GM13977 (cell line): ENCODE data around the gene CARM1.

ENCODE experiments used
- DNase-seq: peaks from one replicate; pipeline ENCODE4 v3.0.0; 2012; ENCODE audit warnings: low spot score
- in situ Hi-C: fragments of 300-500 bp; cut with MboI; formaldehyde crosslinking; loops from one replicate; pipeline ENCODE4 v1.12.0; 2022; ENCODE audit warnings: low sequenced_read_pairs, low pct_unique_long_range_greater_than_20kb, mixed read lengths, inconsistent platforms; ENCODE audit not compliant: unreplicated experiment
- TF ChIP-seq, protein P1 (sequence below): IDR thresholded peaks from 2 replicates; pipeline ENCODE4 v1.5.1; 2012; ENCODE audit warnings: mild to moderate bottlenecking, control low read depth; ENCODE audit not compliant: insufficient read depth; ENCODE audit errors: extremely low read depth, missing control alignments

The CARM1 gene

DNA sequence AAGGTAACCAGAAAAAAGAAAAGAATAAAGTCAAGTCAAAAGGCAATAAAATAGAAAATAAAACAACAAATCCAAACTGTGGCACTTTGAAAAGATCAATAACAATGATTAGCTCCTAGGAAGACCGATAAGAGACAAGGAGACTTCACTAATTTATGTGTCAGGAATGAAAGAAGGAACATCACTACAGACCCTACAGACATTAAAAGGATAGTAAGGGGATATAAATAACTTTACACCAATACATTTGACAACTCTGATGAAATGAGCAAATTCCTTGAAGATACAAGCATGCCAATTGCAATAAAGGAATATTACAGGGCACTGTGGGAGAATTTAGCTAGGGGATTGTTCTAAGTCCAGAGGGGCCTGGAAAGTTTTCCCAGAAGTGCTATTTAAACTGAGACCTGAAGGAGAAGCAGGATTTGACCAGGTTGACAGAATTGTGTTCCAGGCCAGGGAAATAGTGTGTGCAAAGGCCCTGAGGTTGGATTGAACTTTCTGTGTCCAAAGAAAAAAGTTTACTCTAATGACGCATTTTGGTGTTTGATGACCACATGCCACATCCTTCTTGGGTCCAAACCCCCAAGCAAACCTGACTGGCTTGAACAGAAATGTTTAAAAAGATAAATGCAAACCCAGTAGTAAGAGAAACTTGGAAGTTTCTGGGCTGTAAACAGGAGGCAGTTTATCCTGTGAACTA is 24.7 kb upstream of the CARM1 start:
- in situ Hi-C loops, result no loop called here
- no peak for DNase-seq

DNA sequence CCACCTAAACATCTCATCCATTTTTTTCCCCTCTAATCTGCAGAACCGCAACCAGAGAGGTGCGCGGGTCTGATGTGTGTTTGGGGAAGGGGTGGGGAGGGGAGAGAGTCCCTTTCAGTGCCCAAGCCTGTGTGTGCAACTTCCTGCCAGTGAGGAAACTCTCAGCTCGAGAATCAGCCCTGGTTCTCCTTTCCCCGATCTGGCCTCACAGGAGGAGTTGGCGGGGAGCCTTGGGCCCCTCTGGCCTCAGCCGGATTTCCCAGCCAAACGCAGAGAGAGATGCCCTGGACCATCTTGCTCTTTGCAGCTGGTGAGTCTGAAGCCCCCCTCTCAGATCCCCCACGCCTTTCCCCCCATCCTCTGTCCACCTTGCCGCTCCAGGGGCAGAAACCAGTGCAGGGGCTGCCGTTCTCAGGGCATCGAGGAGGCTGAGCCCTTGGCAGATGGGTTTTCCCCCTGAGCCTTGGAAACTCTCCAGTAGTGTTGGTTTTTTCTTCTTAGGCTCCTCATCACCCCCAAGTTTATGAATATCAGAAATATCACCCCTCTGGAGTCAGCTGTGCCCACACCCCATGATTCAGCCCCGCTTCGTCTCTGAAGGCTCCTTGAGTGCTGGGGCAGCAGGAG is 23.0 kb upstream of the CARM1 start, which contains the start of gene C19orf38:
TSS of gene C19orf38 (plus strand) at position 186 of the 627 bp plus-strand sequence. CDS start at position 280, 94 bp downstream.
- TF ChIP-seq, protein P1, sequence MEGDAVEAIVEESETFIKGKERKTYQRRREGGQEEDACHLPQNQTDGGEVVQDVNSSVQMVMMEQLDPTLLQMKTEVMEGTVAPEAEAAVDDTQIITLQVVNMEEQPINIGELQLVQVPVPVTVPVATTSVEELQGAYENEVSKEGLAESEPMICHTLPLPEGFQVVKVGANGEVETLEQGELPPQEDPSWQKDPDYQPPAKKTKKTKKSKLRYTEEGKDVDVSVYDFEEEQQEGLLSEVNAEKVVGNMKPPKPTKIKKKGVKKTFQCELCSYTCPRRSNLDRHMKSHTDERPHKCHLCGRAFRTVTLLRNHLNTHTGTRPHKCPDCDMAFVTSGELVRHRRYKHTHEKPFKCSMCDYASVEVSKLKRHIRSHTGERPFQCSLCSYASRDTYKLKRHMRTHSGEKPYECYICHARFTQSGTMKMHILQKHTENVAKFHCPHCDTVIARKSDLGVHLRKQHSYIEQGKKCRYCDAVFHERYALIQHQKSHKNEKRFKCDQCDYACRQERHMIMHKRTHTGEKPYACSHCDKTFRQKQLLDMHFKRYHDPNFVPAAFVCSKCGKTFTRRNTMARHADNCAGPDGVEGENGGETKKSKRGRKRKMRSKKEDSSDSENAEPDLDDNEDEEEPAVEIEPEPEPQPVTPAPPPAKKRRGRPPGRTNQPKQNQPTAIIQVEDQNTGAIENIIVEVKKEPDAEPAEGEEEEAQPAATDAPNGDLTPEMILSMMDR, result no peak
- DNase-seq, result peak; percentile 52
- in situ Hi-C loops, result no loop called here

More for the DNA sequence above, 24.7 kb upstream of the CARM1 start:
- TF ChIP-seq, protein P1, result no peak

DNA sequence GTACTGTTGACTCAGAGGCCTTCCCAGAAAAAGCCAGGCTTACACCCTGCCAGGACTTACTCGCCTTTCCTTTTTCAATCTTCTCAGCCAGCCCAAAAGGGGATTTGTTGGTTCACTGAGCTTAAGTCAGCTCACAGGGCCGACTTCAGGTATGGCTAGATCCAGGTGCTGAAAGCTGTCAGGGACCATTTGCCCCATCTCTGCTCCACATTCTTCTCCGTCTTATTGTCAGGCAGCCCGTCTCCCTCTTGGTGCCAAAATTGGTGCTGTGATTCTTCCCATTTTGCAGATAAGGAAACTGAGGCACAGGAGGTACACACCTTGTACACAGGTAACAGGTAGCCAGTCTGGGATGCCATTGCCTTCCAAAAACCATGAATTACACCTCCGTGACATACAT is 20.7 kb upstream of the CARM1 start:
- TF ChIP-seq, protein P1, result no peak
- in situ Hi-C loops, result no loop called here
- peak; percentile 2 for DNase-seq

DNA sequence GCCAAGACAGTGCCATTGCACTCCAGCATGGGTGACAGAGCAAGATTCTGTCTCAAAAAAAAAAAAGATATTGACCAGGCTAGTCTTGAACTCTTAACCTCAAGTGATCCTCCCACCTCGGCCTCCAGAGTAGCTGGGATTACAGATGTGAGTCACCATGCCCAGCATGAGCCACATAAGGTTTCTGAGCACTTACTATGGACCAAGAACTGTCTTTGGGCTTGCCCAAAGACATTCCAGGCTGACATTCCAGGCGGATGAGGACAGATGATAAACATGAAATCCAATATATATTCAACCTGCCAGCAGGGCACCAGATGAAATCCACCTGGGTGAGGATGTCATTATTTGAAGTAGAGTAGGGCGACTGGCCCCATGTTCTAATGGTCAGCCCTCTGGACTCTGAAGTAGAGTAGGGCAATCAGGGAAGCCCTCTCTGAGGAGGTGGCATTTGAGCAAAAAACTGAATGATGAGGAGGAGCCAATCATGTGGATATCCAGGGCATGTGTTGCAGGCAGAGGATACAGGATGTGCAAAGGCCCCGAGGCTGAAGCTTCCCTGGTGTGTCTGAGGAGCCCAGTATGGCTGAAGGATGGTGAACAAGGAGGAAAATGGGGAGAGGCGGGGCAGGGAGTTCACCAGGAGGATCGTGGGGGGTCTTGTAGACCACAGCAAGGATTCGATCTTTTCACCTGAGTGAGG is 19.1 kb upstream of the CARM1 start:
- peak; percentile 0 for DNase-seq
- in situ Hi-C loops, result no loop called here
- TF ChIP-seq, protein P1, result no peak

DNA sequence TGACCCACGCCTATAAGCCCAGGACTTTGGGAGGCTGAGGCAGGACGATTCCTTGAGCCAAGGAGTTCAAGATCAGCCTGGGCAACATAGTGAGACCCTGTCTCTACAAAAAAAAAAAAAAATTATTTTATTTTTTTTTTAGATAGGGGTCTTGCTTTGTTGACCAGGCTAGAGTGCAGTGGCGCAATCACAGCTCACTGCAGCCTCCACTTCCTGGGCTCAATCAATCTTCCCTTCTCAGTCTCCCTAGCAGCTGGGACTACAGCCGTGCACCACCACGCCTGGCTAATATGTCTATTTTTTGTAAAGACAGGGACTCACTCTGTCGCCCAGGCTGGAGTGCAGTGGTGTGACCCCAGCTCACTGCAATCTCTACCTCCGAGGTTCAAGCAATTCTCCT is 18.4 kb upstream of the CARM1 start:
- TF ChIP-seq, protein P1, result no peak

DNA sequence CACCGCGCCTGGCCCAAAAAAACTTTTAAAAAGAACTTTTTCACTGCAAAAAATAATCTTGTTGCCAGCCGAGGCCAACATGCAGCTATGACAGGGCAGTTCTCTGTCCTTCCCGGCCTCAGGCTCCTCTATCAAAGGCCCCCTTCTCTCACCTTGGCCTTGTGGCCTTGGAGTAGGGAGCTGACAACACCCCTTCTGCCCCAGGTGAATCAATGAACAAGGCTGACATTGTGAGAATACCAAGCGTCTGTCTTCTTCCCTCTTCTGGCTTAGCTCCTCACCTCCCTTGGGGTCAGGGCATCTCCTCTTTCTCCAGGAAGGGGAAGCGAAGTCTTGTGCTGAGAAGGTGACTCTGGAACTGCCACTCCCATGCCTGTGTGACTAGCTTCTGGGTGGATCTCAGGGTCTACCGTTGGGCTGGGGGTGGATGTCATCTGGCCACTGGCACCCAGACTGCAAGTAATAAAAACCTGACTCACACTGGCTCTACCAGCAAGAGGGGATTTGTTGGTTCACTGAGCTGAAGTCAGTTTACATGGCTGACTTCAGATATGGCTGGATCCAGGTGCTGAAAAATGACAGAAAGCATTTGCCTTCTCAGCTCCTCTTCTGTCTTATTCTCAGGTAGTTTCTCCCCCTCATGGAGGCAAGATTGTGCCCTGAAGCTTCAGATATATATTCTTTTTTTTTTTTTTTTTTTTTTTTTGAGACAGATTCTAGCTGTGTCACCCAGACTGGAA is 16.8 kb upstream of the CARM1 start:
- in situ Hi-C loops, result no loop called here
- TF ChIP-seq, protein P1, result no peak
- peak; percentile 1 for DNase-seq

More for the DNA sequence above, 18.4 kb upstream of the CARM1 start:
- in situ Hi-C loops, result no loop called here
- no peak for DNase-seq
